Regular cardiac myocyte (primary cell): ENCODE results near the gene MMP25. TPM values are rescaled to one million over a fixed set of nuclear protein-coding genes. Genes with fewer than 3 reads are reported as not detected.

Experiments
- total RNA-seq: library from RNA; depleted of rRNA; stranded (reverse); fragments of >200 nt; gene quantifications from 2 replicates; pipeline ENCODE4 v1.2.3, GENCODE V29; 2014

MMP25 gene, protein sequence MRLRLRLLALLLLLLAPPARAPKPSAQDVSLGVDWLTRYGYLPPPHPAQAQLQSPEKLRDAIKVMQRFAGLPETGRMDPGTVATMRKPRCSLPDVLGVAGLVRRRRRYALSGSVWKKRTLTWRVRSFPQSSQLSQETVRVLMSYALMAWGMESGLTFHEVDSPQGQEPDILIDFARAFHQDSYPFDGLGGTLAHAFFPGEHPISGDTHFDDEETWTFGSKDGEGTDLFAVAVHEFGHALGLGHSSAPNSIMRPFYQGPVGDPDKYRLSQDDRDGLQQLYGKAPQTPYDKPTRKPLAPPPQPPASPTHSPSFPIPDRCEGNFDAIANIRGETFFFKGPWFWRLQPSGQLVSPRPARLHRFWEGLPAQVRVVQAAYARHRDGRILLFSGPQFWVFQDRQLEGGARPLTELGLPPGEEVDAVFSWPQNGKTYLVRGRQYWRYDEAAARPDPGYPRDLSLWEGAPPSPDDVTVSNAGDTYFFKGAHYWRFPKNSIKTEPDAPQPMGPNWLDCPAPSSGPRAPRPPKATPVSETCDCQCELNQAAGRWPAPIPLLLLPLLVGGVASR
- total RNA-seq, result under 0.01 TPM in 1 of 2 replicates, not detected in the other

DNA sequence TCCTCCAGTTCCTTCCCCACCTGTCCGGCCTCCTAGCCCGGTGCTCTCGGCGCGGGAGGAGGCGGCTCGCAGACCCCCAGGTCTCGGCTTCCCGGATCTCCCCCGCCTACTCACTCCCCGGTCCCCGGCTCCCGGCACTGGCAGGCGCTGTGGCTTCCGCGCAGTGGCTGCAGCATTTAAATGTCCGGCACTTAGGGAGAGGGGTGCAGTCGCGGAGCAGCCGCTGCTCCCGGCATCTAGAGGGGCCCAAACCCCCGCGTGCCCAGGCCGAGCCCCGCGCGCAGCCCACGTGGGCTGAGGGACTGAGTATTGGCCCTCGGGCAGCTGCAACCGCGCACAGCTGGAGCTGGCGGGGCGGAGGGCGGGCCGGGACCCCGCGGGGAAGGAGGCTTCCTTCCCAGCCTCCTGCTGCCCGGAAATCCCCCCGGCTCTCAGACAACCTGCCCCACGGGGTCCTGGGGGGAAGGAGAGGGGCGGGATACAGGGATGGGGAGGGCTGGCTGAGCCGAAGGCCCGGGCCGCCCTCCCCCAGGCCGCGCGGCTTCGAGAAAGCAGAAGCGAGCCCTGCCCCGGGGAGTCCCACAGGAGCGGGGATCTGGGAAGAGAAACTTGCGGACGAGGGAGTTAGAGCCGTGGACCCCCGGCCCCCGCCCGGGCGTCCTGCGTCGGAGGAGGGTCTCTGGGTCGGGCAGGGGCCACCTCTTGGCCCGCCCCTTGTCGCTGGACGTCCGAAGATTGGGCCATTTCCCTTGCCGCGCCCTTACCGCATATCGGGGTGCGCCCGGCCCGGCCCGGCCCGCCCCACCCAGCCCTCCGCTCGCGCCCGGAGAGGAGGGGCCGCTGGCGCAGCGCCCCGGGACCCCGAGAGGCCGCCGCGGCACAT, at the start of gene MMP25:
MMP25 (plus strand) TSS at position 804 of the 883 bp plus-strand sequence. CDS start 357 bp downstream, outside the sequence.

DNA sequence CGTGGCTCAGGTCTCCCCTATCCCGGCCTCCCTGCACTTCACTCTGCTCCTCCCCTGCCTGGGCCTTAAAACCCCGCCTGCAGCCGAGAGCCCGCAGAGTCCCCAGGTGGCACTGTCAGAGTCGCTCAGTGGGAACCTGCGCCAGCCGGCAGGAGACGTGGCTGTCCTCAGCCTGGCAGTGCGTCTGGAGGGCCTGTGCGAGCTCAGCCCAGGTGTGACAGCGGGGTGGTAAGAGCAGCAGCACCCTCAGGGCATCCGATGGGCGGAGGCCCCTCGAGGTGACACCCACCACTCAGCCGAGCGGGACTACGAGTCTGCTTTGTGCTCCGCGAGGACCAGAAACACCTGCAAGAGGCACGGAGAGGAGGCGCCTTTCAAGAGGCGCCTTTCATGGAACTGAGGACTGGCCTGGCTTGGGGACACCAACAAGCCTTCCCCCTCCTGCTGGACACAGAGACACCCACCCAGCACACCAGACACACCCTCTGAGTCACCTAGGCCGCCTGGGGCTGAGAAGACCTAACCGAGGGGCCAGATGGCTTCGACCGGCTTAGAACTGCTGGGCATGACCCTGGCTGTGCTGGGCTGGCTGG, 33.4 kb upstream of the MMP25 start, which contains the start of gene CLDN9:
CLDN9 (plus strand) TSS at position 96 of the 593 bp plus-strand sequence; CDS start at position 536, 440 bp downstream.

DNA sequence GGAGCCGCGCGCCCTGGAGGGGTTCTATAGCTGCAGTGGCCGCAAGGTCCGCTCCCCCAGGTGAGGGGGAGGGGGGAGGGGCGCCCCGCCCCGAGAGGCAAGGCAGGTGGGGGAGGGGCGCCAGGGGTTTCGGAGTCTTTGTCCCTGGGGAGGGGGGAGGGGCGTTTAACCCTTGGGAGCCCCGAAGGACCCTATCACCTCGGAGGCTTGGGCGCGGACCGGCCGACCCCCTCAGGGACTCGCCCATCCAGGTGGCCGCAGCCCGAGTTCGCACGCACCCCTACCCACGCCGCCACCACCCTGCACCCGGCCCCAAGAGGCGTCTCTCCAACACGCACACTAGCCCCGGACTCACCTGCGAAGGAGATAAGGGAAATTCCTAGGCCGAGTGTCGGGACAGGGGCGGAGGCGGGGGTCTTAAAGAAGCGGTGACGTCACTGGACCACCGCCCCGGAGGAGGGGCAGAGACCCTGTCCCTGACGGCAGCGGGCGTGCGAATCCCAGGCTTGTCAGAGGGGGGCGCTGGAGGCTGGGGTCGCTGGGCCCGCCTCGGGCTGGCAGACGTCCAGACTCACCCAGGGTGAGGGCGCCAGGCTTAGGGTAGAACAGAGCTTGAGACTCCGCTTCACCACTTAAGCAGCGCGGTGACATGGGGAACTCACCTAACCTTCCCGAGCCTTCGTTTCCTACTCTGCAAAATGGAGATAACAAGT, 28.4 kb upstream of the MMP25 start, which contains the start of gene CLDN6:
CLDN6 (minus strand) TSS at position 390 of the 713 bp plus-strand sequence. CDS start 2,162 bp downstream, outside the sequence.

DNA sequence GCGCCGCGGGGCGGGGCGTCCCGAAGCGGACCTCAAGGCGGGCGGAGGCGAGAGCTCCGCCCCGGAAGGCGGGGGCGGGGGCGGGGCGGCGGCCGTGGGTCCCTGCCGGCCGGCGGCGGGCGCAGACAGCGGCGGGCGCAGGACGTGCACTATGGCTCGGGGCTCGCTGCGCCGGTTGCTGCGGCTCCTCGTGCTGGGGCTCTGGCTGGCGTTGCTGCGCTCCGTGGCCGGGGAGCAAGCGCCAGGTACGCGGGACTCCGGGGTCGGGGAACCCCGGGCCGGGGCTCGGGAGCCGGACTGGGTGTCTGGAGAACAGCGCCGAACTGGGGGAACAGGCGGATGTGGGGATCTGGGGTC, 26.1 kb upstream of the MMP25 start, which contains the start of gene TNFRSF12A:
TNFRSF12A (plus strand) TSS at position 122 of the 357 bp plus-strand sequence; CDS start at position 152, 30 bp downstream.

DNA sequence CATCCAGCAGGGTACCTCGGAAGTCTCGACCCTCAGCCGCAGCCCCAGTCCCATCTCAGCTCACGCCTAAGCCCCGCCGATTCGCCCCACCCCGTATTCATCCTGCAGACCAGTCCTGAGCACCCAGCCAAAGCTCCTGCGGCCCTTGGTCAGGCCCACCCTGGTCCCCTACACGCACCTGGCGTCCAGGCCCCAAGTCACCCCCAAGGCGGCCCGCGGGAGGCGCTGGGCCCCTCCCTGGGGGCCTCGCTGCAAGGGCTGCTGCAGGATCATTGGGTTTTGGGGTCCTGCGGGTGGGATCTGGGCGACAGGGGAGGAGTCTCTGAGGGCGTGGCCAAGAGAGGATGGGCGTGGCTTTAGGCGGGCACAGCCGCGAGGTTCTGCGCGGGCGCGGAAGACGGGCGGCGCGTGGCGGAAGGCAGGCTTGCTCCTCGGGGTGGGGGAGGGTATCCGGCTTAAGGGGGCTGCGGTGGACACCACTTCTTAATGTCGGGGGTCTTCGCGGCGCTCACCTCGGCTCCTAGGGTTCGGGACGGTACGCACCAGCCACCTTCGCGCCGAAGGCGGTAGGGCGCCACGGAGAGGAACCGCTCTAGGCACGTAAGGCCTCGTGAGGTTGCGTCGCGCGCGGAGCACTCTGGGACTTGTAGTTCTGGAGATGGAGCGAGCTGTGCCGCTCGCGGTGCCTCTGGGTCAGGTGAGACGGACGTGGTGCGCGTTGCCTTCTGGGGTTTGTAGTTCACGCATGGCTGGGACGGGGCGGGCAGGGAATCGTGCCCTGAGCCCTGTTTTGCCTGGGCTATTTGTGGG, 22.5 kb upstream of the MMP25 start, which contains the start of the genes HCFC1R1 and THOC6:
HCFC1R1 (minus strand) TSS at position 274 of the 810 bp plus-strand sequence; CDS start at position 273, 1 bp downstream.
THOC6 (plus strand) TSS at position 367 of the 810 bp plus-strand sequence; CDS start at position 659, 292 bp downstream.

DNA sequence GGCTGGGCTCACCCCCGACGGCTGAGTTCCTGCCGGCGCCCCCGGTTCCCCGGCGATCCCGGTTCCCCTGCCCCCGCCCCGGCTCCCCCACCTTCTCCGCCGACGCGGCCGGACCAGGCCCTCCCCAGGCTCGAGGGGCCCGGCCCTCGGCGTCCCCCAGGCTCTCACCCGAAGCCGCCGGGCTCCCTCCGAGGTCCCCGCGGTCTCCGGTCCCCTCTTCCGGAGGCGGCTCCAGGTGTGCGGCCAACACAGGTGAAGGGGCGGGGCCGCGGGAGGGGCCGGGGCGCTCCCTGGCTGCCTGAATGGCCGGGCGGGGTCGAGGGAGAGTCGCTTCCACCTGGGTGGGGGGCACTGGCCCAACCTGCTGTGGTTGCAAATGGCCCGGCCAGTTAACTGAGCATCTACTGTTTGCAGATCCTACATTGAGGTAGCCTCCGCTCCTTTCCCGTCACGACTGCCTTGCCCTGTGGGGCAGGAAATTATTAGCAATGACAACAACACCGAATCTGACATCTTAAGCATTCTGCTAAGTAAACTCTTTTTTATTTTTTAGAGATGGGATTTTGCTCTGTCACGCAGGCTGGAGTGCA, 9.5 kb upstream of the MMP25 start, which contains the start of gene BICDL2:
BICDL2 (minus strand) TSS at position 219 of the 590 bp plus-strand sequence. CDS start 1,448 bp downstream, outside the sequence.

DNA sequence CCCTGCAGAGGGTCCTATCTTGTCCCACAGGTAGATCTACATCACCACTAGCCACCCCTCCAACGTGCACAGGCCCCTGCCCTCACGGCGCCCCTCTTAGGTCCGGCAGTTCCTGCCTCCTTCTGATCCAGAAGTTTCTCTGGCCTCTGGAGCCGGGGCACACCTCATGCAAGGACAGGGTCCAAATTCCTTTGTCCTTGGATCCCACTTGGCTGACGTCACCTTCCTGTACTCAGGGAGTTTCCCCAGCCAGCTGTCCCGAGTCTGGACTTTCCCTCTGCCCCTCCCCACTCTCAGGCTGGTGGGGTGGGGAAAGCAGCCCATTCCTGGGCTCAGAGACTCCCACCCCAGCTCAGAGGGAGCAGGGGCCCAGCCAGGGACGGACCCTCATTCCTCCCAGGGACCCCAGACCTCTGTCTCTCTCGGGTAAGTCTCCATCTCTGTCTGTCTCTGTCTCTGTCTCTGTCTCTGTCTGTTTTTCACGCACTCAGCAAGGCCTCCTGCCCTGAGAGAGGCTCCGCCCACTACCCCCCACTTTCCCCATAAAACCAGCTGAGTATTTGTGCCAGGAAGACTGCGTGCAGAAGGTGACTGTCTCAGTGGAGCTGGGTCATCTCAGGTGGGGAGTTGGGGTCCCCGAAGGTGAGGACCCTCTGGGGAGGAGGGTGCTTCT, 18.8 kb downstream of the MMP25 start, which contains the start of gene IL32:
IL32 (plus strand) TSS at position 572 of the 673 bp plus-strand sequence. CDS start 172 bp downstream, outside the sequence.

DNA sequence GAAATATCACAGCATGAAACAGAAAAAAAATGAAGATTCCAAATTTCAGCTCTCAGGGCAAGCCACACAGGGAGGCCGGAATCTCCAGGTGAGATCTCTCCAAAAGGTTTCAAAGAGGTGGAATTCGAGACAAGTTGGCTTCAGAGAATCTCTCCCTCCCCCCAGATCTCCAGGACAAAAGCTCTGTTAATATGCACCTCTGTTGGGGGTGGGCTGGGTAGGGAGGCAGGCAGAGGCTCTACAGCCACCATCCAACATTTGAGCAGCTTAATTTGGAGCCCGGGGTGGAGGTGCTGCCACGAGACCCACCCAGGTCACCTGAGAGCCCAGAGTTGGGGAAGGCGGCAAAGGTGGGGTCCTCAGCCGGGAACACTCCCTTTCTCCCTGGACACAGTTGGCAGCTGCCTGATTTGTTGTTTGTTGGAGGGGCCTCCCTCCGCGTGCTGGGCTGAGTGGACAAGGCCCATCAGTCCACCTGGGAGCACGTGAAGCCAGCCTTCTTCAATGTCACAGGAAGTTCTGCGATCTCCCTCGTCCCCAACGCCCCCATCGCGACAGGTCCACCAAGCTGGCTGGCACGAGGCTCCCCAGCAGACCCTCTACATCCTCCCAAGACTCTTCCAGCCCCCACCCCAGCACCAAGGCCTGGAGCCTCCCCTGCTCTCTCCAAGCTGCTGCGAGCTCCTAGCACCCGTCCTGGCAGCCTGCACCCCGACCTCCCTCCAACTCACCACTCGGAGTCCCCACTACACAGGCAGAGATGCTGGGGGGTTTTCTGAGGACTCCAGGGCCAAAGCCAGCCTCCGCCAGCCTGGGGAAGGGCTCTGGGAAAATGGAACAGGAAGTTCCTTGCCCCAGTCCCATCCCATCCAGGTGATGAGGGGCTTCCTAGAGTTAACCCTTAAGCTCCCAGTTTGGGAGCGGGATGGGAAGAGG, 52.4 kb downstream of the MMP25 start, which contains the start of gene ZSCAN10:
ZSCAN10 (minus strand) TSS at position 836 of the 936 bp plus-strand sequence. CDS start 6,357 bp downstream, outside the sequence.

Other genes starting within 250 kb of the MMP25 start
- gene PRSS41, start 248.1 kb upstream of the MMP25 start, total RNA-seq, result not detected in 2 replicates
- gene PRSS21, start 229.3 kb upstream of the MMP25 start, total RNA-seq, result 1.7 TPM in 2 replicates
- gene ZG16B, start 216.3 kb upstream of the MMP25 start, total RNA-seq, result 2.5 and 3.8 TPM in 2 replicates
- gene PRSS22, start 188.4 kb upstream of the MMP25 start, total RNA-seq, result under 0.01 TPM in 1 of 2 replicates, not detected in the other
- gene FLYWCH2, start 163.3 kb upstream of the MMP25 start, total RNA-seq, result 45.1 and 91.6 TPM in 2 replicates
- 38.3 and 41.2 TPM in 2 replicates for gene FLYWCH1, start 134.6 kb upstream of the MMP25 start, total RNA-seq
- gene KREMEN2, start 82.3 kb upstream of the MMP25 start, total RNA-seq, result under 0.01 TPM in 1 of 2 replicates, not detected in the other
- 1.7 and 8.1 TPM in 2 replicates for gene PAQR4, start 77.2 kb upstream of the MMP25 start, total RNA-seq
- gene PKMYT1, start 66.1 kb upstream of the MMP25 start, total RNA-seq, result 0.56 and 12.8 TPM in 2 replicates
- gene CLDN9, start 33.6 kb upstream of the MMP25 start, total RNA-seq, result not detected in 2 replicates
- 0.19 TPM in 1 of 2 replicates, not detected in the other for gene CLDN6, start 28.4 kb upstream of the MMP25 start, total RNA-seq
- 258 and 401 TPM in 2 replicates for gene TNFRSF12A, start 26.2 kb upstream of the MMP25 start, total RNA-seq
- 7.1 and 10.4 TPM in 2 replicates for gene HCFC1R1, start 22.6 kb upstream of the MMP25 start, total RNA-seq
- gene THOC6, start 22.5 kb upstream of the MMP25 start, total RNA-seq, result 18.0 and 30.1 TPM in 2 replicates
- gene BICDL2, start 9.6 kb upstream of the MMP25 start, total RNA-seq, result 0.38 and 0.56 TPM in 2 replicates
- gene IL32, start 19.1 kb downstream of the MMP25 start, total RNA-seq, result 7.1 and 32.4 TPM in 2 replicates
- gene ZSCAN10, start 52.7 kb downstream of the MMP25 start, total RNA-seq, result not detected in 2 replicates
- 12.5 and 13.8 TPM in 2 replicates for gene ZNF205, start 66.0 kb downstream of the MMP25 start, total RNA-seq
- gene ZNF213, start 88.5 kb downstream of the MMP25 start, total RNA-seq, result 5.1 and 5.9 TPM in 2 replicates
- gene OR1F1, start 141.6 kb downstream of the MMP25 start, total RNA-seq, result not detected in 2 replicates
- gene ZNF200, start 188.6 kb downstream of the MMP25 start, total RNA-seq, result 9.3 and 11.1 TPM in 2 replicates
- gene MEFV, start 210.1 kb downstream of the MMP25 start, total RNA-seq, result under 0.01 TPM in 1 of 2 replicates, not detected in the other
- 36.0 and 44.8 TPM in 2 replicates for gene ZNF263, start 236.9 kb downstream of the MMP25 start, total RNA-seq